IMR-90 (cell line): ENCODE measurements around the gene FNDC3A. TPM values are rescaled to one million over a fixed set of nuclear protein-coding genes. Genes with fewer than 3 reads are reported as not detected.
"Not testable (repeated sequence)": the region's sequence is repeated elsewhere in the genome, so short reads cannot be mapped to it uniquely, and the experiment has no call there.

Experiments used
- ATAC-seq: fragments of 200-7000 bp; cut with Tn5 transposase; 2 replicates; pipeline ENCODE4 v1.9.1; 2020; ENCODE audit warnings: low read depth, mild to moderate bottlenecking, moderate library complexity
- BruUV-seq: library from RNA; stranded (reverse); fragments of 400-500 nt; replicated peaks from 2 replicates; lab custom pipeline; 2021; lab: Mats Ljungman, UMichigan
- CTCF ChIA-PET: fragments of 300-600 bp; formaldehyde crosslinking; extraction: SDS; loops from one replicate; lab custom pipeline; 2021; ENCODE audit warnings: antibody characterized with exemption; lab: Yijun Ruan, JAX
- POLR2A ChIA-PET: fragments of 300-600 bp; sonication (Branson Sonifier 250); formaldehyde crosslinking; loops from one replicate; lab custom pipeline; 2022; ENCODE audit warnings: antibody characterized with exemption; ENCODE audit not compliant: unreplicated experiment; lab: Charles Lee
- DNase-seq: peaks from one replicate; pipeline ENCODE4 v3.0.0; 2013
- H2AFZ ChIP-seq: replicated peaks from 2 replicates; pipeline ENCODE3; 2013; ENCODE audit warnings: low read length, mild to moderate bottlenecking; ENCODE audit not compliant: poor library complexity
- H2AK5ac ChIP-seq: 2 replicates; pipeline ENCODE4 v1.6.1; 2013; ENCODE audit warnings: low read depth, low read length, inconsistent platforms
- H2AK9ac ChIP-seq: replicated peaks from 2 replicates; pipeline ENCODE3; 2013; ENCODE audit warnings: mild to moderate bottlenecking, low read depth, low read length, moderate library complexity; ENCODE audit not compliant: poor library complexity
- H2BK120ac ChIP-seq: 2 replicates; pipeline ENCODE4 v1.6.1; 2013; ENCODE audit warnings: low read depth, low read length, inconsistent platforms
- H2BK15ac ChIP-seq: 3 replicates; pipeline ENCODE4 v1.6.1; 2013; ENCODE audit warnings: low read depth, low read length, inconsistent platforms
- H2BK20ac ChIP-seq: 2 replicates; pipeline ENCODE4 v1.6.1; 2013; ENCODE audit warnings: low read depth, mild to moderate bottlenecking, inconsistent platforms, low read length, moderate library complexity
- H2BK5ac ChIP-seq: 2 replicates; pipeline ENCODE4 v1.6.1; 2013; ENCODE audit warnings: mild to moderate bottlenecking, low read depth, low read length, inconsistent platforms; ENCODE audit not compliant: poor library complexity, severe bottlenecking
- H3K14ac ChIP-seq: replicated peaks from 2 replicates; pipeline ENCODE4 v1.6.1; 2013; ENCODE audit warnings: low read depth, low read length, inconsistent platforms
- H3K18ac ChIP-seq: 2 replicates; pipeline ENCODE4 v1.6.1; 2013; ENCODE audit warnings: low read depth, low read length, control low read depth
- H3K23ac ChIP-seq: 2 replicates; pipeline ENCODE4 v1.6.1; 2013; ENCODE audit warnings: low read depth, low read length, inconsistent platforms
- H3K27ac ChIP-seq: 2 replicates; pipeline ENCODE4 v1.5.1; 2013; ENCODE audit warnings: mild to moderate bottlenecking, control low read depth, low read length; ENCODE audit not compliant: insufficient read depth
- H3K27me3 ChIP-seq: 2 replicates; pipeline ENCODE4 v1.6.1; 2013; ENCODE audit warnings: low read length; ENCODE audit not compliant: control insufficient read depth, insufficient read depth
- H3K36me3 ChIP-seq: 2 replicates; pipeline ENCODE4 v1.6.1; 2013; ENCODE audit warnings: low read length, mixed read lengths; ENCODE audit not compliant: control insufficient read depth, insufficient read depth
- H3K4ac ChIP-seq: 2 replicates; pipeline ENCODE4 v1.6.1; 2013; ENCODE audit warnings: low read depth, low read length, inconsistent platforms
- H3K4me1 ChIP-seq: 2 replicates; pipeline ENCODE4 v1.6.1; 2013; ENCODE audit warnings: low read length, mixed read lengths; ENCODE audit not compliant: control insufficient read depth, insufficient read depth
- H3K4me2 ChIP-seq: 2 replicates; pipeline ENCODE4 v1.6.1; 2013; ENCODE audit warnings: low read depth, mild to moderate bottlenecking, control low read depth, low read length, moderate library complexity
- H3K4me3 ChIP-seq: 2 replicates; pipeline ENCODE4 v1.5.1; 2013; ENCODE audit warnings: low read depth, mild to moderate bottlenecking, control low read depth, low read length, moderate library complexity; ENCODE audit not compliant: insufficient read depth
- H3K56ac ChIP-seq: 2 replicates; pipeline ENCODE4 v1.6.1; 2013; ENCODE audit warnings: low read length, inconsistent platforms; ENCODE audit not compliant: insufficient read depth; ENCODE audit errors: extremely low read depth
- H3K79me1 ChIP-seq, 2 experiments: 2 replicates each; pipeline ENCODE4 v1.6.1; 2013; ENCODE audit warnings: low read length in 2 of 2, inconsistent platforms in 1 of 2, low read depth in 1 of 2
- H3K9ac ChIP-seq: 2 replicates; pipeline ENCODE4 v1.6.1; 2013; ENCODE audit warnings: low read depth, low read length, control low read depth
- H3K9me1 ChIP-seq: 2 replicates; pipeline ENCODE4 v1.6.1; 2013; ENCODE audit warnings: low read length, inconsistent platforms; ENCODE audit not compliant: insufficient read depth
- H3K9me3 ChIP-seq: 2 replicates; pipeline ENCODE4 v1.6.1; 2013; ENCODE audit warnings: low read length; ENCODE audit not compliant: control insufficient read depth, insufficient read depth
- H4K20me1 ChIP-seq: 2 replicates; pipeline ENCODE4 v1.6.1; 2013; ENCODE audit warnings: low read length, inconsistent platforms; ENCODE audit not compliant: insufficient read depth
- H4K5ac ChIP-seq: 2 replicates; pipeline ENCODE4 v1.6.1; 2013; ENCODE audit warnings: mild to moderate bottlenecking, low read depth, low read length, control low read depth
- H4K8ac ChIP-seq, 2 experiments: 2 replicates each; pipeline ENCODE4 v1.6.1; 2013; ENCODE audit warnings: low read depth in 2 of 2, low read length in 2 of 2, control low read depth in 1 of 2, inconsistent platforms in 1 of 2
- H4K91ac ChIP-seq: 2 replicates; pipeline ENCODE4 v1.6.1; 2013; ENCODE audit warnings: low read depth, low read length, inconsistent platforms; ENCODE audit not compliant: insufficient read depth
- BHLHE40 ChIP-seq: fragments of 150-350 bp; IDR thresholded peaks from 2 replicates; pipeline ENCODE4 v1.6.1; 2016; ENCODE audit warnings: mild to moderate bottlenecking, low read depth, low read length
- CEBPB ChIP-seq: IDR thresholded peaks from 2 replicates; pipeline ENCODE4 v1.6.1; 2012; ENCODE audit warnings: low read depth, low read length, improper control_type of control experiment
- FOS ChIP-seq: fragments of 150-350 bp; IDR thresholded peaks from 2 replicates; pipeline ENCODE4 v1.6.1; 2016; ENCODE audit warnings: low read depth, low read length
- MAZ ChIP-seq: IDR thresholded peaks from 2 replicates; pipeline ENCODE4 v1.6.1; 2012; ENCODE audit warnings: low read depth, mild to moderate bottlenecking, low read length, improper control_type of control experiment, moderate library complexity, borderline replicate concordance
- MXI1 ChIP-seq: IDR thresholded peaks from 2 replicates; pipeline ENCODE4 v1.6.1; 2012; ENCODE audit warnings: low read depth, mild to moderate bottlenecking, low read length, moderate library complexity, borderline replicate concordance
- RAD21 ChIP-seq: IDR thresholded peaks from 2 replicates; pipeline ENCODE4 v1.6.1; 2012; ENCODE audit warnings: low read length, improper control_type of control experiment
- RCOR1 ChIP-seq: IDR thresholded peaks from 2 replicates; pipeline ENCODE4 v1.6.1; 2012; ENCODE audit warnings: mild to moderate bottlenecking, low read length, improper control_type of control experiment; ENCODE audit not compliant: insufficient replicate concordance
- SMC3 ChIP-seq: fragments of 150-350 bp; IDR thresholded peaks from 2 replicates; pipeline ENCODE4 v1.6.1; 2016; ENCODE audit warnings: low read depth, mild to moderate bottlenecking, antibody characterized with exemption, low read length, moderate library complexity
- USF2 ChIP-seq: fragments of 150-350 bp; IDR thresholded peaks from 2 replicates; pipeline ENCODE4 v1.6.1; 2017; ENCODE audit warnings: mild to moderate bottlenecking, antibody characterized with exemption, low read length, low read depth
- WGBS, 2 experiments: methylation state at CpG; one replicate each; pipeline versions ENCODE4 v1.1.5 to v1.1.7; 2013; ENCODE audit warnings: missing lambda C conversion rate in 2 of 2; ENCODE audit not compliant: insufficient read length in 1 of 2; ENCODE audit errors: extremely low coverage in 2 of 2; 5-methylcytosine and 5-hydroxymethylcytosine counted together
- dilution Hi-C: fragments of 300-500 bp; cut with HindIII; formaldehyde crosslinking; loops from one replicate; pipeline ENCODE4 v1.14.3; 2018; ENCODE audit warnings: low sequenced_read_pairs; ENCODE audit not compliant: unreplicated experiment
- in situ Hi-C: fragments of 300-500 bp; cut with MboI; formaldehyde crosslinking; loops from 3 replicates; pipeline ENCODE4 v1.14.3; 2019; ENCODE audit warnings: low sequenced_read_pairs, inconsistent platforms, mixed read lengths
- intact Hi-C: fragments of 100-400 bp; cut with micrococcal nuclease; formaldehyde crosslinking; loops from 2 replicates; pipeline ENCODE4 v1.10.0; 2022
- polyA plus RNA-seq, 3 experiments: library from polyadenylated mRNA; depleted of rRNA; stranded (reverse); fragments of >200 nt; gene quantifications; 2 replicates each; pipeline ENCODE4 v1.2.3, GENCODE V29; 2012; ENCODE audit warnings: low replicate concordance in 1 of 3
- total RNA-seq: library from RNA; depleted of rRNA; stranded (reverse); fragments of >200 nt; gene quantifications from 2 replicates; pipeline ENCODE4 v1.2.3, GENCODE V29; 2012

The FNDC3A gene
- total and polyA plus RNA-seq, 2 of the 4 experiments (the other 2 are of a cell fraction) = 29.2 to 60.4 TPM

GRCh38 chr13:49066856-49067255 lies 91.1 kb downstream of the FNDC3A start:
- Histone ChIP-seq H3K4me1 (peaks cover 3% of the 10 kb centered on the region; the same call in 1 of the 2 replicates), H3K56ac (no peak overlapping the region), H2AK9ac (no peak overlapping the region), H3K14ac (no peak overlapping the region), H4K91ac (no peak overlapping the region), H3K23ac (no peak overlapping the region), H4K5ac (no peak overlapping the region), H3K36me3 (peaks cover 2% of the 10 kb centered on the region; the same call in 1 of the 2 replicates), H3K4ac (no peak overlapping the region), H2AK5ac (no peak overlapping the region), H3K9ac (no peak overlapping the region), H2BK15ac (no peak overlapping the region), H3K79me1 (peaks cover 26 to 37% of the 10 kb centered on the region in 2 experiments), H3K4me3 (no peak overlapping the region), H3K27me3 (no peaks in the 10 kb centered on the region), H2AFZ (no peak overlapping the region), H3K18ac (no peak overlapping the region), H3K27ac (no peak overlapping the region), H4K8ac (no peak overlapping the region), H2BK20ac (no peak overlapping the region), H3K9me3 (no peaks in the 10 kb centered on the region), H3K9me1 (no peaks in the 10 kb centered on the region), H2BK120ac (no peak overlapping the region), H4K20me1 (no peaks in the 10 kb centered on the region), H2BK5ac (no peak overlapping the region), H3K4me2 (no peak overlapping the region)
- ATAC-seq = no peak
- no CpG with 5 or more reads among the region's 2 CpGs for WGBS, 2 experiments
- in situ Hi-C loops (no loop called here), intact Hi-C loops (loop anchor here (5.0 kb wide), 1 partner anchor 90 kb away; the partner anchor contains the start of gene FNDC3A), dilution Hi-C loops (no loop called here)
- ChIA-PET CTCF (no interaction called here), POLR2A (no interaction called here)
- no peak for DNase-seq
- TF ChIP-seq BHLHE40 = no peak
- TF ChIP-seq RAD21 = no peak
- TF ChIP-seq FOS = no peak
- TF ChIP-seq USF2 = no peak
- TF ChIP-seq MAZ = no peak
- no peak for TF ChIP-seq MXI1
- TF ChIP-seq SMC3 = no peak
- TF ChIP-seq RCOR1 = no peak
- TF ChIP-seq CEBPB = no peak
- BruUV-seq = no TSS peak

GRCh38 chr13:49068498-49068897 lies 92.8 kb downstream of the FNDC3A start:
- H3K27ac ChIP-seq, H3K56ac ChIP-seq, H4K8ac ChIP-seq, H3K27me3 ChIP-seq, ATAC-seq, H2AK9ac ChIP-seq, H3K4me3 ChIP-seq, H3K9me3 ChIP-seq, H3K14ac ChIP-seq, H4K91ac ChIP-seq, H3K9ac ChIP-seq, H4K20me1 ChIP-seq, H2AFZ ChIP-seq, H2BK15ac ChIP-seq, in situ Hi-C loops, BruUV-seq, H2AK5ac ChIP-seq, H3K4me1 ChIP-seq, H2BK20ac ChIP-seq, H3K23ac ChIP-seq, POLR2A ChIA-PET, H3K18ac ChIP-seq, CTCF ChIA-PET, H3K4ac ChIP-seq, DNase-seq, dilution Hi-C loops, H3K9me1 ChIP-seq, H2BK5ac ChIP-seq, H2BK120ac ChIP-seq, H3K4me2 ChIP-seq, H3K36me3 ChIP-seq, H4K5ac ChIP-seq: not testable (repeated sequence)
- no CpG with 5 or more reads among the region's 1 CpG for WGBS, 2 experiments
- intact Hi-C loops = loop anchor here (5.0 kb wide), 1 partner anchor 91 kb away; the partner anchor contains the start of gene FNDC3A
- peaks cover 26 to 29% of the 10 kb centered on the region in 2 experiments for H3K79me1 ChIP-seq
